Fibroblast of the aortic adventitia (primary cell): Measurements from ENCODE around the gene DGCR8. TPM values are rescaled to one million over a fixed set of nuclear protein-coding genes. Genes with fewer than 3 reads are reported as not detected.

ENCODE experiments used
- DNase-seq: peaks from one replicate; pipeline ENCODE4 v3.0.0-alpha.2; 2010; ENCODE audit warnings: low read depth
- H3K4me3 ChIP-seq: 2 replicates; pipeline ENCODE4 v1.5.1; 2011; ENCODE audit warnings: low read depth, mild to moderate bottlenecking, control low read depth, low read length, moderate library complexity
- total RNA-seq: library from RNA; depleted of rRNA; stranded (reverse); fragments of >200 nt; gene quantifications from 2 replicates; pipeline ENCODE4 v1.2.3, GENCODE V29; 2012; ENCODE audit warnings: low replicate concordance
- TF ChIP-seq, protein P1 (sequence below): IDR thresholded peaks from 2 replicates; pipeline ENCODE4 v1.5.1; 2011; ENCODE audit warnings: mild to moderate bottlenecking, low read length, control low read depth, inconsistent platforms; ENCODE audit not compliant: insufficient read depth

Gene DGCR8
- total RNA-seq, 1 donor, result 22.0 TPM

DNA sequence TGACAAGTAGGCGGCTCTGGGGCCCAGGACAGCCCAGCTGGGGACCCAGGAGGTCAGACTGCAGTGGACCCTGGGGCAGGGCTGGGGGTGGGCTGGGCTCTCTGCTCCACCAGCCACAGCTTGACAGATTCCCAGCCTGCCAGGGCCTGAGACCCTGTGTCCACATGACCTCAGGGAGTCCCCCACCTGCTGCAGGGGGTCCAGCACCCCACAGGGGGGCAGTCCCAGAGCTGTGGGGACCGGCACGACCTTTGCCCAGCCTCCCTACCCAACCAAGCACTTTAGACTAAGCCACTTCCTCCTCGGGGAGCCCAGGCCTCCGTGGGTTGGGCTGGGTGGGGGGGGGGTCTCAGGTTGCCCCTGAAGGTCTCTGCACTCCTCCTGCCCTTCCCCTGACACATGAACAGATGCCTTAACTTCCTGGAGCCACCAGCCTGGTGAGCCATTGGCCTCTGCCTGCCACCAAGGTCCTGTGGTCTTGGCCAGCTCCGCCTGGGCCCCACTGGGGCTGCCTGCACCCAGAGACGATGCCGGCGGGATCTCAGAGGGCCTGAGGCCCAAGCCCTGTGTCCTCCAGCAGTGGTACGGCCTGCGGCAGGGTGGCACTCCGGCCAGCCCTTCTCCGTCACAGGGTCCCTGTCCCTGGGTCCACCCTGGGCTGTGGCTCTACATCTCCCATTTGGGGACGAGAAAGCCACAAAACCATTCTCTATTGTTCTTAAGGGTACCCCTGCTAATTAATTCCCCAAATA is 67.4 kb downstream of the DGCR8 start:
- TF ChIP-seq, protein P1, sequence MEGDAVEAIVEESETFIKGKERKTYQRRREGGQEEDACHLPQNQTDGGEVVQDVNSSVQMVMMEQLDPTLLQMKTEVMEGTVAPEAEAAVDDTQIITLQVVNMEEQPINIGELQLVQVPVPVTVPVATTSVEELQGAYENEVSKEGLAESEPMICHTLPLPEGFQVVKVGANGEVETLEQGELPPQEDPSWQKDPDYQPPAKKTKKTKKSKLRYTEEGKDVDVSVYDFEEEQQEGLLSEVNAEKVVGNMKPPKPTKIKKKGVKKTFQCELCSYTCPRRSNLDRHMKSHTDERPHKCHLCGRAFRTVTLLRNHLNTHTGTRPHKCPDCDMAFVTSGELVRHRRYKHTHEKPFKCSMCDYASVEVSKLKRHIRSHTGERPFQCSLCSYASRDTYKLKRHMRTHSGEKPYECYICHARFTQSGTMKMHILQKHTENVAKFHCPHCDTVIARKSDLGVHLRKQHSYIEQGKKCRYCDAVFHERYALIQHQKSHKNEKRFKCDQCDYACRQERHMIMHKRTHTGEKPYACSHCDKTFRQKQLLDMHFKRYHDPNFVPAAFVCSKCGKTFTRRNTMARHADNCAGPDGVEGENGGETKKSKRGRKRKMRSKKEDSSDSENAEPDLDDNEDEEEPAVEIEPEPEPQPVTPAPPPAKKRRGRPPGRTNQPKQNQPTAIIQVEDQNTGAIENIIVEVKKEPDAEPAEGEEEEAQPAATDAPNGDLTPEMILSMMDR, result no peak
- no peak overlapping the region for H3K4me3 ChIP-seq
- DNase-seq, result no peak

DNA sequence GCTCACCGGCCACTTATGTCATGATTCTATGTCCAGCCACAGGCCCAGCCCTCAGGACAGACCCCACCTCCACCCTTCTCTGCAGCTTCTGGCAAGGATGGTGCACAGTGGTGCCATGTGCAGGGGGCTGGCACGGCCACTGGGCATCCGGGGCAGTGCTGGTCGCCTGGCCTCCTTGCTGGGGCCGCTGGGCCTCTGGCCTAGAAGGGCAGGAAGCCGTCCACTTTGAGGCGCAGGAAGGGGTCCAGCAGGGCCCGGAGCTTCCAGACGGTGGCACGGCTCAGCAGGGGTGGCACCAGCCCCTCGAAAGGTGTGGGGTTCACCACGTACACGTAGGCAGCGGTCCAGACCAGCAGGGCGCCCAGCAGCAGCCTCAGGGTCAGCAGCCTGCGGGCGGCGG is 68.4 kb downstream of the DGCR8 start:
- TF ChIP-seq, protein P1, result no peak
- DNase-seq, result no peak
- H3K4me3 ChIP-seq, result no peak overlapping the region

DNA sequence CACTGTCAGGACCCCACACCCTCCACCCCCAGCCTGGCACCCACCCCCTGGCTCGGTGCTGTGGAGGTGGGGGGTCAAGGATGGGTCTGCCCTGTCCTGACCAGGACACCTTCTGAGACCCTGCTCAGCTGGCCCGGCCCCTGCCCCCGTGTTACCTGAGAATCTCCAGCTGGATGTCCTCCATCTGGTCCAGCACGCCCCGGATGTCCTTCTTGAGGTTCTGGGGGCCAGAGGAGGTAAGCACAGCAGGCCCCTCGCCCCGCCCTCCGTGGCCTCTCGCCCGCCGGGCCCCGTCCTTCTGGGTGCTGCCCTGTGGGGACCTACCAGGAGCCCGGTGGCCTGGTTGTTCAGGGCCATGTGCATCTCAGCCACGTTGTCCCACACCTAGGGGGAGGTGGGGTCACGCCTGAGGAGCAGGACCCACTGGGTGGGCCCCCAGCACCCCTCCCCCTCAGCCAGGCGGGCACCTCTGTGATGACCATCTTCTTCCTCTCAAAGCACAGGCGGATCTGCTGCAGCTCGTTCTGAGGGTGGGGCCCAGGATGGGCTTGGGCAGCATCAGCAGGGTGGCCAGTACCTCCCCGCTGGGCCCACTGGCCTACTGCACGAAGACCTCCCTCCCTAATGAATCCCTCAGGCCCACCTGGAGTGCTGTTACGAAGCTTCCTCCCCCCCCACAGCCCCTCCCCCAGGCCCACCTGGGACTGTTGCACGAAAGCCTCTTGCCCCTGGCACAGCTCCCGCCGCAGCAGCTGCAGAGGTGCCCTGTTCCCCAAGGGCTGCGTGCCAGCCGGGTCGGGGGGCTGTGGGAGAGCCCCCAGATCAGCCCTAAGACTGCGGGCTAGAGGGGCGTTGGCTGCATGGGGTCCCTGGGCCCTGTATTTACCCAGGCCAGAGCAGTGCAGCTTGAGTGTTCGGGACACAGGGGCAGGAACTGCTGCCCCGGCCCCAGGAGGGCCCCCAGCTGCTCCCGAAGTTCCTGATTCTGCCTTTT is 69.5 kb downstream of the DGCR8 start:
- H3K4me3 ChIP-seq, result no peak overlapping the region
- DNase-seq, result no peak
- TF ChIP-seq, protein P1, result no peak

DNA sequence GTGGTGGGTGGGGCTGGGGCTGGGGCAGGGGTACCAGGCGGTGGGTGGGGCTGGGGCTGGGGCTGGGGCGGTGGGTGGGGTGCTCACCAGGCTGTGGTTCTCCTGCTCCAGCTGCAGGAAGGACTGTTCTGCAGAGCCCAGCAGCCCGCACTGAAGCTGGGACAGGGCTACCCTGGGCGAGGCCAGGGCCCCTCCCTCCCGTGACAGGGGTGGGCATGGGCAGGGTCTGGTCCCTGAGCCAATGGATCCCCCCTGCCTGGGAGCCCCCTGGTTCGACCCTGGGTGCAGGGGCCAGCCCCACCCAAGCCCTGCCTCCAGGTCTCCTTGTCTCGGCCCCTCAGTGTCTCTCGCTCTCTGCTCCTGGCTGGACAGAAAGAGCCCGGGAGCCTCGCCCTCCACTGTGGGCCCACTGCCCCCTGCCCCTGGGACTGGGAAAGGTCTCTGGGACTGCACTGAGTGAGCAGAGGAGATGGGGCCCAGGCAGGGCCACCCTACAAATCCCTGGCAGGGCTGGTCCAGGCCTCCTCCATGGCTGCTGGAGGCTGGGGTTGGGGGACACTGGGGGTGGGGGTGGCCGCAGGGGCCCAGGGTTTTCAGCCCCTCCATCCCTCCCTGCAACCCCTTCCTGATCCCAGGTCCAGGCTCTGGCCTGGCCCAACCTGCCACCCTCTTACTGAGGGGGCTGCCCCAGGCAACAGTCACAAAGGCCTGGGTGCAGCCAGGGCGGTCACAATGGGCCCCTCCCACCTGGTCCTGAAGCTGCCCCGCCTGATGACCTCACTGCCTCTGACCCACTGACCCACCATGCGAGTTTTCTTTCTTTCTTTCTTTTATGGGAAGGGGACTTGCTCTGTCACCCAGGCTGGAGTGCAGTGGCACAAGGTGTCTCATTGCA is 70.6 kb downstream of the DGCR8 start, which contains the start of gene CCDC188:
CCDC188 (minus strand) TSS at position 675 of the 895 bp plus-strand sequence; CDS start at position 606, 69 bp downstream.
- DNase-seq, result no peak
- TF ChIP-seq, protein P1, result no peak
- H3K4me3 ChIP-seq, result no peak within 1 kb of the TSS

DNA sequence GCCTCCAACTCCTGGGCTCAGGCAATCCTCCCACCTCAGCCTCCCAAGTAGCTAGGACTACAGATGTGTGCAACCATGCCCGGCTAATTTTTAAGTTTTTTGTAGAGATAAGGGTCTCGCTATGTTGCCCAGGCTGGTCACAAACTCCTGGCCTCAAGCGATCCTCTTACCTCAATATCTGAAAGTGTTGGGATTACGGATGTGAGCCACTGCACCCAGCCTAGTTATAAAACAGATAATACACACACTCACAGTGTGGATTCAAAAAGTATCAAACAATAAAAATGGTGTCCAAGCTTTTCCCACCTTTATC is 71.2 kb downstream of the DGCR8 start:
- TF ChIP-seq, protein P1, result no peak

DNA sequence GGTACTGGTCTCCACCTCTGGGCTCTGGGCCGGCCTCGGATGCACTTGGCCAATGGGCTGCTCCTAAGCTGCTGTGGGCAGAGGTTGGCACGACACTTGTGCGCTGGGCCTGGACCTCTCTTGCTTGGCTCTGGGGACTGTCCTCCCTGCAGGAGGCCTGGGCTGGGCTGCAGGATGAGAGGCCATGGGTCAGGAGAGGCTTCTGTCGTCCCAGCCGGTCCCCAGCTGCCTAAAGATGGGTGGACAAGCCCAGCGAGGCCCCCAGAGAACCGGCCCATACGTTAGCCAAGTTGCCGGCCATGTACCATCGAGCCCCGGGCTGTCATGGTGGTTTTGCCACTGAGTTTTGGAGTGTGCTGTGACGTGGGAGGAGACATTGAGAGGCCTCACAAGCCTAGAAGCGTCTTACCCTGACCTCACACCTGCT is 72.4 kb downstream of the DGCR8 start:
- TF ChIP-seq, protein P1, result no peak
- DNase-seq, result no peak
- no peak overlapping the region for H3K4me3 ChIP-seq

More for the DNA sequence above, 71.2 kb downstream of the DGCR8 start:
- DNase-seq, result no peak
- no peak overlapping the region for H3K4me3 ChIP-seq
